ENCODE data around the gene GSDME.

The GSDME gene

GRCh38 chr7:24700521-24701260 lies 56.6 kb downstream of the GSDME start:
- TF ChIP-seq CTCF (IDR thresholded peaks at IDR 0.05; ENCODE audit: control insufficient read depth, insufficient read depth, low read depth, low read length, missing control alignments) = no peak
- H3K4me3 ChIP-seq (ENCODE audit: control insufficient read depth, low read depth, low read length) = no peak overlapping the region
- no peak for DNase-seq (ENCODE audit: low read depth)

DNA sequence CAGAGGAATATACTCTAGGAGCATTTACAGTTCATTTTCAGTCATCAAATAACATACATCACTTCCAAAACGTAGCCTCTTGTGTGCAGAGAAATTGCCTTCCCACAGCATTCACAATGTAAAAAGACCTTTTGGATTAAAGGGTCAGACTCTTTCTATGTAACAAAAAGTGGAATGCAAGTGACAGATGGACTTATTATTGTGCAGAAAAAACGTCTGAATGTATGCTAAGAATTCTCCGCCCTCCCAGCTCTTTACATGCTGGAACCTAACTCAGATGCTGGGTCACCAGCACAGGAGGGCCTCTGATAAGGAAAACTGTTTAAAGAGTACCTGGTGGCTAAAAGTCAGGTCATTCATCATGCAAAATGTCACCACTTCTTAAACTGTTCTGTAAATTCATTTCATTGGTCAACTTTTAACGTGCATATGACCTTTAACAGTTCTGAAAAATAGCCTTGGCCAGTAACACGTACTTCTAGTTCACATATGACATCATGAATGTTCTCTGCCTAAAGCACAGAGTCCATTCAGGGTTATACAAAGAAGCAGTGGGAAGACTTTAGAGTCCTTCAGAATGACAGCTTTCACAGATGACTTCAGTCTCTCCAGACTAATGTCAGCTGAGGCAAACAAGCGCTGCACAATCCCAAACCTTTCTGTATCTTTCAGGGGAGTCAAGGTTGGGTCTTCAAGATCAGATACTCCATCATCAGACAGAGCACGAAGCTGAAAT lies 58.6 kb downstream of the GSDME start:
- TF ChIP-seq CTCF (IDR thresholded peaks at IDR 0.05; ENCODE audit: control insufficient read depth, insufficient read depth, low read depth, low read length, missing control alignments) = no peak
- H3K4me3 ChIP-seq (ENCODE audit: control insufficient read depth, low read depth, low read length) = no peak overlapping the region
- no peak for DNase-seq (ENCODE audit: low read depth)

DNA sequence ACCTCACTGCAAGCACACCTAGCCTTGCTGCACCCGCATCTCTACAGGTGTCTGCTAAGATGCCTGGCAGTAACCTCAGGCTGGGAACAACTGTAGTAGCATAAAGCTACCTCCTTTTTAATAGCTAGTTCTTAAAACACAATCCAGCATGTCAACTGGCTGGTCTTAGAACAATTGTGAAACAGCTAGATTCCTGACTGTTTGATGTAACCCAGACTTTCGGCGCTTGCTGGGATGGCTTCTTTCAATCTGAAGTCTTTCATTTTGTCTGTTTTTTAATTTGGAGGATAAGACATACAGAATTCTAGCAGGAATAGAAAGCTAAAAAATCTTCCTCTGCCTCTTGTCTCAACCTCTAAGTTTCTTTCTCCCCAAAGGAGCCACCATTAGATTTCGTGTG lies 59.8 kb downstream of the GSDME start:
- no peak overlapping the region for H3K4me3 ChIP-seq (ENCODE audit: control insufficient read depth, low read depth, low read length)
- no peak for DNase-seq (ENCODE audit: low read depth)
- TF ChIP-seq CTCF (IDR thresholded peaks at IDR 0.05; ENCODE audit: control insufficient read depth, insufficient read depth, low read depth, low read length, missing control alignments) = no peak

- DNase-seq (ENCODE audit: low read depth) = no peak
- no peak overlapping the region for H3K4me3 ChIP-seq (ENCODE audit: control insufficient read depth, low read depth, low read length)
- no peak for TF ChIP-seq CTCF (IDR thresholded peaks at IDR 0.05; ENCODE audit: control insufficient read depth, insufficient read depth, low read depth, low read length, missing control alignments)
Measured at GRCh38 chr7:24692592-24692991, 64.7 kb downstream of the GSDME start.

DNA sequence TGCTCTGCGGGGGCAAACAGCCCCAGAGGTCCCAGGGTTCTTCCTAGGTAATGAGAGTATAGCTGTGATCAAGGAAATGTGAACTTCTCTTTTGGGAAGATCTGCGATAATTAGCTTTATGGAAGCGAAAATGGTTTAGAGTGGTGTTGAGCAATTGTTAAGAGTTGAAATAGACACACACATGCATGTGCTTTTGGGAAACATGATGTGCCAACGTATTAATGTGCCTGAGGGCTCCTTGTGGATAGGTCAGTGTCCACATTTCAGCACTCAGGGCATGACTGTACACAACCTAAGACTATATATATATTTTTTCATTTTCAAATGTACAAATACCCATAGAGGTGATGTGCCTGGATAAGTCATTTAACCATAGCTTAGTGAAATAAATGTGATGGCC lies 67.0 kb downstream of the GSDME start:
- H3K4me3 ChIP-seq (ENCODE audit: control insufficient read depth, low read depth, low read length) = no peak overlapping the region
- TF ChIP-seq CTCF (IDR thresholded peaks at IDR 0.05; ENCODE audit: control insufficient read depth, insufficient read depth, low read depth, low read length, missing control alignments) = no peak
- DNase-seq (ENCODE audit: low read depth) = no peak

DNA sequence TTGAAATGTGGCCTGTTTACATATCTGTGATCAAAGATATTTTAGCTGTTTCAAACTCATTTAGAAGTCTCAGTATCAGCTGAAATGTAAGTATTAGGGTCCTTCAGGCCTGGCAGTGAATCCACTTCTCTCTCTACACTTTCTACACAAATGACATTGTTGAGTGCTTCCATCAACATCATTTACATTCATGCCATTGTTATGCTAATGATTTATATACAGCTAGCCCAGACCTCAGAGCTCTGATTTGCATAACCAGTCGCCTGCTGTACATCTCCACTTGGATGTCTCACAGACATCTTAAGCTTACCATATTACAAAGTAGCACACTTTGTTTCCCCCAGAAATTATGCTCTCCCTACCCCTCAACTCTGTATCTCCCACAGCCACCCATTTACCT lies 71.6 kb downstream of the GSDME start:
- H3K4me3 ChIP-seq (ENCODE audit: control insufficient read depth, low read depth, low read length) = no peak overlapping the region
- no peak for DNase-seq (ENCODE audit: low read depth)
- TF ChIP-seq CTCF (IDR thresholded peaks at IDR 0.05; ENCODE audit: control insufficient read depth, insufficient read depth, low read depth, low read length, missing control alignments) = no peak
